DND-41 (cell line): ENCODE measurements around the gene OCA2.

Experiments used
- ATAC-seq: fragments of 200-7000 bp; cut with Tn5 transposase; 3 replicates; pipeline ENCODE4 v1.9.1; 2021; ENCODE audit warnings: low read depth; ENCODE audit not compliant: insufficient read depth
- DNase-seq: peaks from one replicate; pipeline ENCODE4 v3.0.0-alpha.2; 2020
- H2AFZ ChIP-seq: 2 replicates; pipeline ENCODE4 v1.6.0; 2012; ENCODE audit warnings: low read depth, low read length
- H3K27ac ChIP-seq: 2 replicates; pipeline ENCODE4 v1.5.1; 2012; ENCODE audit warnings: low read length, inconsistent platforms
- H3K27me3 ChIP-seq: fragments of 200-600 bp; sonication (generic); 2 replicates; pipeline ENCODE4 v1.6.0; 2012; ENCODE audit warnings: low read length, mild to moderate bottlenecking, inconsistent platforms; ENCODE audit not compliant: insufficient read depth, poor library complexity
- H3K36me3 ChIP-seq: 2 replicates; pipeline ENCODE4 v1.5.1; 2012; ENCODE audit warnings: low read length, inconsistent platforms; ENCODE audit not compliant: insufficient read depth
- H3K4me1 ChIP-seq: 2 replicates; pipeline ENCODE4 v1.5.1; 2012; ENCODE audit warnings: mild to moderate bottlenecking, low read length; ENCODE audit not compliant: insufficient read depth
- H3K4me2 ChIP-seq: 2 replicates; pipeline ENCODE4 v1.6.0; 2012; ENCODE audit warnings: mild to moderate bottlenecking, moderate library complexity, low read length, inconsistent platforms; ENCODE audit not compliant: insufficient read depth
- H3K4me3 ChIP-seq, 2 experiments: fragments of 200-600 bp in 1 of 2; shearing (Covaris generic) in 1 of 2; 2 replicates each; pipeline ENCODE4 v1.5.1; 2012 to 2016; ENCODE audit warnings: inconsistent platforms in 2 of 2, low read length in 2 of 2, mild to moderate bottlenecking in 2 of 2, low read depth in 1 of 2, moderate library complexity in 1 of 2
- H3K79me2 ChIP-seq: 2 replicates; pipeline ENCODE4 v1.6.0; 2012; ENCODE audit warnings: low read length, inconsistent platforms; ENCODE audit not compliant: insufficient read depth
- H3K9ac ChIP-seq: 2 replicates; pipeline ENCODE4 v1.6.0; 2012; ENCODE audit warnings: low read depth, mild to moderate bottlenecking, inconsistent platforms, low read length, moderate library complexity
- H3K9me3 ChIP-seq: 2 replicates; pipeline ENCODE4 v1.5.1; 2012; ENCODE audit warnings: low read length, moderate library complexity, mild to moderate bottlenecking, inconsistent platforms; ENCODE audit not compliant: insufficient read depth, severe bottlenecking
- H4K20me1 ChIP-seq: 2 replicates; pipeline ENCODE4 v1.6.0; 2012; ENCODE audit warnings: low read length; ENCODE audit not compliant: insufficient read depth
- EZH2 ChIP-seq: IDR thresholded peaks from 3 replicates; pipeline ENCODE4 v1.6.1; 2012; ENCODE audit warnings: borderline replicate concordance, low read depth, mild to moderate bottlenecking, moderate library complexity, low read length, inconsistent platforms; ENCODE audit not compliant: severe bottlenecking
- TF ChIP-seq, protein P1 (sequence below): IDR thresholded peaks from 2 replicates; pipeline ENCODE4 v1.5.1; 2012; ENCODE audit warnings: borderline replicate concordance, low read length, moderate library complexity, mild to moderate bottlenecking; ENCODE audit not compliant: poor library complexity, severe bottlenecking; ENCODE audit errors: extremely low read depth

OCA2 gene

DNA sequence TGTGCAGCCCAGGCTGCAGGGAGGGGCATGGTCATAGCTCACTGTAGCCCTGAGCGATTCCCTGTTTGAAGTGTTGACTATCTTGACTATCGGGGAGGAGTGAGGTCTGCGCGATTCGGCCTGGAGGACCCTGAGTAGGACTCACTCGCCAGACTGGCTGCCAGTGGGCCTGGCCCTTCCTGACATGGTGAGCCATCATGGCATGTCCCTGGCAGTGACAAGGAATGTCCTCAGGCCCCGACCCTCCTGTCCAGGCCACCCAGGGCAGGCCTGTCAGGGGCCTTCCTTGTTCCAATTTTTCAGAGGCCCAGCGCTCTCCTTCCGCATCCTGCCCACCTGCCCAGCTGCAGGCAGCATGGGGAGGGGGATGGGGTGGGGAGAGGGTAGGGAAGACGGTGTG lies 5.2 kb upstream of the OCA2 start:
- H3K27ac ChIP-seq: no peak overlapping the region
- H2AFZ ChIP-seq: no peak overlapping the region
- no peaks in the 10 kb centered on the region for H3K27me3 ChIP-seq
- no peaks in the 10 kb centered on the region for H3K4me1 ChIP-seq
- no peaks in the 10 kb centered on the region for H3K9me3 ChIP-seq
- ATAC-seq (no peak), DNase-seq (no peak)
- H3K79me2 ChIP-seq: no peaks in the 10 kb centered on the region
- H3K9ac ChIP-seq: no peak overlapping the region
- TF ChIP-seq, protein P1, sequence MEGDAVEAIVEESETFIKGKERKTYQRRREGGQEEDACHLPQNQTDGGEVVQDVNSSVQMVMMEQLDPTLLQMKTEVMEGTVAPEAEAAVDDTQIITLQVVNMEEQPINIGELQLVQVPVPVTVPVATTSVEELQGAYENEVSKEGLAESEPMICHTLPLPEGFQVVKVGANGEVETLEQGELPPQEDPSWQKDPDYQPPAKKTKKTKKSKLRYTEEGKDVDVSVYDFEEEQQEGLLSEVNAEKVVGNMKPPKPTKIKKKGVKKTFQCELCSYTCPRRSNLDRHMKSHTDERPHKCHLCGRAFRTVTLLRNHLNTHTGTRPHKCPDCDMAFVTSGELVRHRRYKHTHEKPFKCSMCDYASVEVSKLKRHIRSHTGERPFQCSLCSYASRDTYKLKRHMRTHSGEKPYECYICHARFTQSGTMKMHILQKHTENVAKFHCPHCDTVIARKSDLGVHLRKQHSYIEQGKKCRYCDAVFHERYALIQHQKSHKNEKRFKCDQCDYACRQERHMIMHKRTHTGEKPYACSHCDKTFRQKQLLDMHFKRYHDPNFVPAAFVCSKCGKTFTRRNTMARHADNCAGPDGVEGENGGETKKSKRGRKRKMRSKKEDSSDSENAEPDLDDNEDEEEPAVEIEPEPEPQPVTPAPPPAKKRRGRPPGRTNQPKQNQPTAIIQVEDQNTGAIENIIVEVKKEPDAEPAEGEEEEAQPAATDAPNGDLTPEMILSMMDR: no peak
- no peak for TF ChIP-seq EZH2
- no peaks in the 10 kb centered on the region for H4K20me1 ChIP-seq
- H3K36me3 ChIP-seq: no peaks in the 10 kb centered on the region
- no peak overlapping the region for H3K4me2 ChIP-seq
- no peak overlapping the region for H3K4me3 ChIP-seq

DNA sequence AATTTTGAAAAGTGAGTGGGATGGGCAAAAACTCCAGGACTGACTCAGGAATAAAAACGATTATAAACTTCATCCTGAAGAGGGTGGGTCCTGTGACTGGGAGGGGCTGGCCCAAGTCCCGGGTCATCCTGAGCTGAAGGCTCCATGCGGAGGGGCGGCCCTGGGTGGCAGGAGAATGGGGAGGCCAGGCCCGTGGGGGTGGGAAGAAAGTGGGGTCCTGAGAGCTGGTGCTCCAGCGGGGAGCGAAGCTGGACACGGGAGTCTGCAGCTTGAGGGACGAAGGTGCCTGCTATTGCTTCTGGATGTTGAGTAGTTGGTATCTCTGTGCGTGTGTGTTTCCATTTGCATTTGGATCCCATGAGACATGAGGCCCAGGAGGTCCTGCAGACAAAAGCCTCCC lies 4.7 kb upstream of the OCA2 start:
- Histone ChIP-seq H3K79me2 (no peaks in the 10 kb centered on the region), H3K36me3 (no peaks in the 10 kb centered on the region), H3K27me3 (no peaks in the 10 kb centered on the region), H3K9ac (no peak overlapping the region), H3K4me2 (no peak overlapping the region), H3K27ac (no peak overlapping the region), H4K20me1 (no peaks in the 10 kb centered on the region), H3K4me3 (no peak overlapping the region), H3K4me1 (no peaks in the 10 kb centered on the region), H3K9me3 (no peaks in the 10 kb centered on the region), H2AFZ (no peak overlapping the region)
- ATAC-seq (no peak), DNase-seq (no peak)
- TF ChIP-seq EZH2: no peak
- TF ChIP-seq, protein P1: no peak

DNA sequence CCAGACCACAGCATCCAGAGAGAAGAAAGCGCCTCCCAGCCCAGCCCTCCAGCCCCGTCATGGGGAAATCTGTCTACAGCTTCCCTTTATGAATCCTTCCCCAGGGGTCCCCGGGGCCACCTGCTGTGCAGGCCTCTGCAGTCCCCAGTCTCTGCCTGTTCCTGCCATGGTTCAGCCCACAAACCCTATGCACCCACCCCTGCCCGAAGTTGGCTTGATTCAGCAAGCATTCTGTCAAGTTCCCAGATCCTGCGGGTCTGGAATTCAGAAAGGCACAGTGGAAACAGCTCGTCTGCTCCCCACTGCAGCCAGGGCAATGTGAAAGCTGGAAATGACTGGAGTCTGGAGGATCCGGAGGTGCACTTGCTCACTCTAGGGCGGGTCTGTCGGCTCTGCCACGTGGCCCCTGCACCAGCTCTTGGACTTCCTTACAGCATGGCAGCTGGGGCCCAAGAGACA lies 2.9 kb upstream of the OCA2 start:
- Histone ChIP-seq H3K36me3 (no peaks in the 10 kb centered on the region), H3K9me3 (no peaks in the 10 kb centered on the region), H3K4me2 (no peak overlapping the region), H3K79me2 (no peaks in the 10 kb centered on the region), H3K4me1 (no peaks in the 10 kb centered on the region), H2AFZ (no peak overlapping the region), H3K4me3 (no peak overlapping the region), H3K27me3 (no peaks in the 10 kb centered on the region), H3K9ac (no peak overlapping the region), H3K27ac (no peak overlapping the region), H4K20me1 (no peaks in the 10 kb centered on the region)
- no peak for ATAC-seq
- no peak for TF ChIP-seq EZH2
- TF ChIP-seq, protein P1: no peak
- DNase-seq: no peak

DNA sequence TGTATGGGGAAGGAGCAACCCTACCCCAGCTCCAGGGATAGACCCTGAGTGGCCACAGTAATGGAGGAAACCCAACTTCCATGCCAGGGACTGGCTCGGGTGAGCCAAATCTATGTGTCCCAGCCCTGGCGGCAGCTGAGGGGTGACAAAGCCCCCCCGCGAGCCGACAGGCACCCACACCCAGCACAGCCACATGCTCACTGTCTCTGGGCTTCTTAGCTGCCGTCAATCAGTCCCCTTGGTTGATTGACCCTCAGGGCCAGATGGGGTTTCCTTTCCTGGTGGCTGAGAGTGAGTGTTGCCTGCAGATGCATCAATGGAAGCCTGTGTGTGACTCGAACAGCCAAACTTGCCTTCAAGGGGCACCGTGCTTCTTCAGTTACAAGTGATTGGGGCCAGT lies 2.1 kb upstream of the OCA2 start:
- DNase-seq: no peak
- no peaks in the 10 kb centered on the region for H3K9me3 ChIP-seq
- no peak overlapping the region for H2AFZ ChIP-seq
- no peaks in the 10 kb centered on the region for H3K79me2 ChIP-seq
- no peak overlapping the region for H3K4me2 ChIP-seq
- H3K4me1 ChIP-seq: no peaks in the 10 kb centered on the region
- no peak overlapping the region for H3K27ac ChIP-seq
- TF ChIP-seq EZH2: no peak
- TF ChIP-seq, protein P1: no peak
- ATAC-seq: no peak
- no peaks in the 10 kb centered on the region for H3K27me3 ChIP-seq
- no peak overlapping the region for H3K4me3 ChIP-seq
- H4K20me1 ChIP-seq: no peaks in the 10 kb centered on the region
- no peak overlapping the region for H3K9ac ChIP-seq
- no peaks in the 10 kb centered on the region for H3K36me3 ChIP-seq
